Breast epithelium (tissue), 3 donors: Measurements from ENCODE around the gene MC3R.

Experiments used
- CTCF ChIP-seq, 3 donors: fragments of 450-650 bp; IDR thresholded peaks; one replicate each; pipeline ENCODE4 v1.5.1; 2016 to 2017; ENCODE audit warnings: antibody characterized with exemption in 3 of 3, mild to moderate bottlenecking in 3 of 3, moderate library complexity in 3 of 3
- POLR2A ChIP-seq: fragments of 450-650 bp; IDR thresholded peaks from one replicate; pipeline ENCODE4 v1.6.1; 2016; ENCODE audit warnings: antibody characterized with exemption, mild to moderate bottlenecking, moderate library complexity
- POLR2AphosphoS5 ChIP-seq, 3 donors: sonication (generic); formaldehyde crosslinking; IDR thresholded peaks; one replicate each; pipeline ENCODE4 v1.6.1; 2017; ENCODE audit warnings: antibody characterized with exemption in 3 of 3

- TF ChIP-seq CTCF (IDR thresholded peaks at IDR 0.05) (no peak), POLR2A (no peak), POLR2AphosphoS5 (IDR thresholded peaks at IDR 0.05) (no peak)
Observed at GRCh38 chr20:56222201-56222600, 26.3 kb upstream of the MC3R start.
